Right atrium auricular region (tissue), 2 donors: ENCODE results near the gene SLC19A1. TPM values are rescaled to one million over a fixed set of nuclear protein-coding genes. Genes with fewer than 3 reads are reported as not detected.

Experiments used
- DNase-seq: peaks from one replicate; pipeline ENCODE4 v3.0.0-alpha.2; 2019; ENCODE audit warnings: low spot score
- H3K27ac ChIP-seq, 2 donors: fragments of 200-600 bp; sonication (generic); 1 replicate in 1 of 2; 2 replicates in 1 of 2; pipeline ENCODE4 v1.5.1; 2016 to 2019
- H3K27me3 ChIP-seq, 2 donors: fragments of 200-600 bp; sonication (generic); one replicate each; pipeline versions ENCODE4 v1.5.1 to v1.6.0; 2017 to 2019
- H3K36me3 ChIP-seq: fragments of 200-600 bp; sonication (generic); one replicate; pipeline ENCODE4 v1.5.1; 2016
- H3K4me1 ChIP-seq, 2 donors: fragments of 200-600 bp; sonication (generic); one replicate each; pipeline versions ENCODE4 v1.5.1 to v1.6.0; 2017 to 2019
- H3K4me3 ChIP-seq, 2 donors: fragments of 200-600 bp; sonication (generic); 1 replicate in 1 of 2; 2 replicates in 1 of 2; pipeline ENCODE4 v1.5.1; 2017 to 2019; ENCODE audit warnings: mild to moderate bottlenecking in 1 of 2, moderate library complexity in 1 of 2
- H3K9me3 ChIP-seq, 2 donors: fragments of 200-600 bp; sonication (generic); one replicate each; pipeline ENCODE4 v1.5.1; 2019
- total RNA-seq, 2 donors: library from RNA; depleted of rRNA; stranded (reverse); fragments of >200 nt; gene quantifications; one replicate each; pipeline ENCODE4 v1.1.0, GENCODE V29; 2016
- TF ChIP-seq, protein P1 (sequence below), 2 donors: fragments of 200-600 bp; sonication (generic); IDR thresholded peaks; one replicate each; pipeline ENCODE4 v1.5.1; 2019; ENCODE audit warnings: antibody characterized with exemption in 2 of 2

Gene SLC19A1
- total RNA-seq, 2 donors from 2014 or later: 2.2 to 5.3 TPM

- Histone ChIP-seq H3K4me1 (peaks cover 0 to 10% of the 10 kb centered on the region in 2 donors), H3K27me3 (no peaks in the 10 kb centered on the region), H3K27ac (peak overlapping the region in 1 of 2 donors; percentile 35), H3K4me3 (no peak overlapping the region), H3K36me3 (no peaks in the 10 kb centered on the region), H3K9me3 (peaks cover 0 to 16% of the 10 kb centered on the region in 2 donors)
- TF ChIP-seq, protein P1, sequence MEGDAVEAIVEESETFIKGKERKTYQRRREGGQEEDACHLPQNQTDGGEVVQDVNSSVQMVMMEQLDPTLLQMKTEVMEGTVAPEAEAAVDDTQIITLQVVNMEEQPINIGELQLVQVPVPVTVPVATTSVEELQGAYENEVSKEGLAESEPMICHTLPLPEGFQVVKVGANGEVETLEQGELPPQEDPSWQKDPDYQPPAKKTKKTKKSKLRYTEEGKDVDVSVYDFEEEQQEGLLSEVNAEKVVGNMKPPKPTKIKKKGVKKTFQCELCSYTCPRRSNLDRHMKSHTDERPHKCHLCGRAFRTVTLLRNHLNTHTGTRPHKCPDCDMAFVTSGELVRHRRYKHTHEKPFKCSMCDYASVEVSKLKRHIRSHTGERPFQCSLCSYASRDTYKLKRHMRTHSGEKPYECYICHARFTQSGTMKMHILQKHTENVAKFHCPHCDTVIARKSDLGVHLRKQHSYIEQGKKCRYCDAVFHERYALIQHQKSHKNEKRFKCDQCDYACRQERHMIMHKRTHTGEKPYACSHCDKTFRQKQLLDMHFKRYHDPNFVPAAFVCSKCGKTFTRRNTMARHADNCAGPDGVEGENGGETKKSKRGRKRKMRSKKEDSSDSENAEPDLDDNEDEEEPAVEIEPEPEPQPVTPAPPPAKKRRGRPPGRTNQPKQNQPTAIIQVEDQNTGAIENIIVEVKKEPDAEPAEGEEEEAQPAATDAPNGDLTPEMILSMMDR (IDR thresholded peaks at IDR 0.05): no peak
- no peak for DNase-seq
These were observed 16.3 kb downstream of the SLC19A1 start for GRCh38 chr21:45525910-45526306.

DNA sequence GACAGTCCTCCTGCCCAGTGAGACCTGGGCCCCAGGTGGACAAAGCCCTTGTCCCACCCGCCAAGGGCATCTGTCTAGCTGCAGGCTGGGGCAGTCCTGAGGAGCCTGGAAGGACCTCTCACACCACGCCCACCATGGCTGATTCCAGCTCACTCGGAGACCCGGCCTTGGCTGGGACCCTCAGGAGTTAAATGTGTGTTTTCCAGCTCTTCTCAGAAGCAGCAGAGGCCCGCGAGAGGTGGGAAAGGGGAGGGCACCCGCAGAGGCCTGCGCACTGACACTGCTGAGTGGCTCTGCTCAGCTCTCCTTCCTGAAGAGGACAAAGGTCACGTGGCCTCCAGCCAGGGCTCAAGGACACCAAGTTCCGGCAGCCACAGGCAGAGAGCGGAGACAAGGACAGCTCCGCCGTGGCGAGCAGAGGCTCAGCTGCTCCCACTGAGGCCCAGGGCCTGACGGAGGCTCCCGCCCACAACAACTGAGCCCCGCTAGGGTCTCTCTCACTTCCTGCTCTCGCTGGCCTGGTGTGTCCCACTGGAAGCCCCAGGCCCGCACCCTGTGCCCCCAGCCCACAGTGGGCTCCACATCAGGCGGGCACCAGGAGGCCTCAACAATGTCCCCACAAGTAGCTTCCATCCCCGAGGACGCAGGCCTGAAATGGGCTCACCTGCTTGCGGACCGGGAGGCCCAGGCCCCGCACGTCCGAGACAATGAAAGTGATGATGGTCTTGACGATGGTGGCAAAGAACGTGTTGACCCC is 16.9 kb downstream of the SLC19A1 start:
- peaks cover 0 to 10% of the 10 kb centered on the region in 2 donors for H3K4me1 ChIP-seq
- no peak overlapping the region for H3K4me3 ChIP-seq
- no peak for DNase-seq
- TF ChIP-seq, protein P1 (IDR thresholded peaks at IDR 0.05): no peak
- no peaks in the 10 kb centered on the region for H3K36me3 ChIP-seq
- H3K27me3 ChIP-seq: no peaks in the 10 kb centered on the region
- H3K27ac ChIP-seq: peak overlapping the region in 1 of 2 donors; percentile 35
- H3K9me3 ChIP-seq: peaks cover 0 to 20% of the 10 kb centered on the region in 2 donors

GRCh38 chr21:45524756-45525152 is 17.5 kb downstream of the SLC19A1 start:
- TF ChIP-seq, protein P1 (IDR thresholded peaks at IDR 0.05): no peak
- peaks cover 0 to 10% of the 10 kb centered on the region in 2 donors for H3K4me1 ChIP-seq
- no peak overlapping the region for H3K4me3 ChIP-seq
- peaks cover 0 to 26% of the 10 kb centered on the region in 2 donors for H3K9me3 ChIP-seq
- H3K36me3 ChIP-seq: no peaks in the 10 kb centered on the region
- no peaks in the 10 kb centered on the region for H3K27me3 ChIP-seq
- DNase-seq: no peak
- H3K27ac ChIP-seq: peak overlapping the region in 1 of 2 donors; percentile 35

- no peaks in the 10 kb centered on the region for H3K27me3 ChIP-seq
- peaks cover 0 to 38% of the 10 kb centered on the region in 2 donors for H3K9me3 ChIP-seq
These were observed 18.7 kb downstream of the SLC19A1 start for GRCh38 chr21:45523411-45524101.

GRCh38 chr21:45522986-45523385 is 19.3 kb downstream of the SLC19A1 start:
- H3K27ac ChIP-seq: no peak overlapping the region
- TF ChIP-seq, protein P1 (IDR thresholded peaks at IDR 0.05): no peak
- DNase-seq: no peak
- H3K4me1 ChIP-seq: peaks cover 0 to 10% of the 10 kb centered on the region in 2 donors
- no peaks in the 10 kb centered on the region for H3K27me3 ChIP-seq
- peaks cover 0 to 43% of the 10 kb centered on the region in 2 donors for H3K9me3 ChIP-seq
- H3K4me3 ChIP-seq: no peak overlapping the region
- no peaks in the 10 kb centered on the region for H3K36me3 ChIP-seq

More at GRCh38 chr21:45523411-45524101, 18.7 kb downstream of the SLC19A1 start:
- TF ChIP-seq, protein P1 (IDR thresholded peaks at IDR 0.05): no peak
- H3K4me3 ChIP-seq: no peak overlapping the region
- H3K36me3 ChIP-seq: no peaks in the 10 kb centered on the region
- peaks cover 0 to 10% of the 10 kb centered on the region in 2 donors for H3K4me1 ChIP-seq
- DNase-seq: no peak
- H3K27ac ChIP-seq: no peak overlapping the region
